Measurements from ENCODE around the gene KRT3. TPM values are rescaled to one million over a fixed set of nuclear protein-coding genes. Genes with fewer than 3 reads are reported as not detected.

Gene KRT3
- total RNA-seq, 1 experiment from 2014 or later: not detected

DNA sequence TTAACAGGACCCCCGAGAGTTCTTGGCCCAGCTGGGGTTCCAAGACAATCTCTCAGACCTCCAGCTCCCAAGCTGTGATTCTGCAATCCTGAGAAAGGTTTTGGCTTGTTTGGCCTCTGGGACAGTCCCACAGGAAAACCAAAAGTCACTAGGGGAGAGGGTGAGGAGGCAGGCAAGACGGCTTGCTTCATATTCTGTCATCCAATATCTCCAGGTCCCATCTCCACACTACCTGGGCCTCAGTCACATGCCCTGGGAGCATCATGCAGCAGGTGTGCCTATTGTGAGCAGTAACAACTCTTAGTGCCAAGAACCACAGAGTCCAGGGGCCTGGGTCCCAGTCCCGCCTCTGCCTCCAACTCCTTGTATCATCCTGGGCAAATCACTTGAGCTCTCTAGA is 36.5 kb upstream of the KRT3 start:
- Histone ChIP-seq H3K27me3 (replicated peaks; ENCODE audit: insufficient read depth, low read depth, low read length, poor library complexity) (no peaks in the 10 kb centered on the region), H3K9me3 (ENCODE audit: low read depth, low read length, poor library complexity, severe bottlenecking) (no peaks in the 10 kb centered on the region), H3K36me3 (ENCODE audit: insufficient read depth, low read length, poor library complexity, severe bottlenecking) (no peaks in the 10 kb centered on the region), H3K4me1 (ENCODE audit: insufficient read depth, low read length, poor library complexity, severe bottlenecking) (no peaks in the 10 kb centered on the region), H3K4me3 (ENCODE audit: low read depth, low read length, poor library complexity, severe bottlenecking) (no peak overlapping the region), H3K27ac (ENCODE audit: low read depth, low read length, poor library complexity, severe bottlenecking) (no peak overlapping the region)
- intact Hi-C loops (cut with micrococcal nuclease; ENCODE audit: unreplicated experiment): no loop called here
- no TSS peak for BruUV-seq (replicated peaks)
- POLR2A ChIA-PET (ENCODE audit: low non-redundant PET): no interaction called here
- DNase-seq (ENCODE audit: low spot score): no peak
- no peak for TF ChIP-seq EZH2 (IDR thresholded peaks at IDR 0.05; ENCODE audit: borderline replicate concordance, low read depth, low read length, poor library complexity, severe bottlenecking)
- TF ChIP-seq, protein P1, sequence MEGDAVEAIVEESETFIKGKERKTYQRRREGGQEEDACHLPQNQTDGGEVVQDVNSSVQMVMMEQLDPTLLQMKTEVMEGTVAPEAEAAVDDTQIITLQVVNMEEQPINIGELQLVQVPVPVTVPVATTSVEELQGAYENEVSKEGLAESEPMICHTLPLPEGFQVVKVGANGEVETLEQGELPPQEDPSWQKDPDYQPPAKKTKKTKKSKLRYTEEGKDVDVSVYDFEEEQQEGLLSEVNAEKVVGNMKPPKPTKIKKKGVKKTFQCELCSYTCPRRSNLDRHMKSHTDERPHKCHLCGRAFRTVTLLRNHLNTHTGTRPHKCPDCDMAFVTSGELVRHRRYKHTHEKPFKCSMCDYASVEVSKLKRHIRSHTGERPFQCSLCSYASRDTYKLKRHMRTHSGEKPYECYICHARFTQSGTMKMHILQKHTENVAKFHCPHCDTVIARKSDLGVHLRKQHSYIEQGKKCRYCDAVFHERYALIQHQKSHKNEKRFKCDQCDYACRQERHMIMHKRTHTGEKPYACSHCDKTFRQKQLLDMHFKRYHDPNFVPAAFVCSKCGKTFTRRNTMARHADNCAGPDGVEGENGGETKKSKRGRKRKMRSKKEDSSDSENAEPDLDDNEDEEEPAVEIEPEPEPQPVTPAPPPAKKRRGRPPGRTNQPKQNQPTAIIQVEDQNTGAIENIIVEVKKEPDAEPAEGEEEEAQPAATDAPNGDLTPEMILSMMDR (conservative IDR thresholded peaks at IDR 0.05; ENCODE audit: low read depth, low read length): no peak
- CTCF ChIA-PET: no interaction called here

DNA sequence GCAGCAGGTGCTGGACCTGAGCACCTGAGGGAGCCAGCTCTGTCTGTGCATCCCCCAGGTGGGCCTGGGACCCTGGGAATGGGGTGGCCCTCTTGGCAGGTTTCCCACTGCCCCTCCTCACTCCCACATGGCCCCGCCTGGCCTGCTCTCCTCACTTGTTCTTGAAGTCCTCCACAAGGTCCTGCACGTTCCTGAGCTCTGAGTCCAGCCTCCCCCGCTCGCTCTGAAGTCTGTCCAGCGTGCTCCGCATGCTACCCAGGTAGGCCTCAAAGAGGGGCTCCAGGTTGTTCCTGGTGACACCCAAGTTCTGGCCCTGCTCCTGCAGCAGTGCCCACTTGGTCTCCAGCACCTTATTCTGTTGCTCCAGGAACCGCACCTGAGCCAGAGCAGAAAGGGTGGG is 35.3 kb upstream of the KRT3 start:
- Histone ChIP-seq H3K27ac (ENCODE audit: low read depth, low read length, poor library complexity, severe bottlenecking) (no peak overlapping the region), H3K36me3 (ENCODE audit: insufficient read depth, low read length, poor library complexity, severe bottlenecking) (no peaks in the 10 kb centered on the region), H3K4me3 (ENCODE audit: low read depth, low read length, poor library complexity, severe bottlenecking) (no peak overlapping the region), H3K27me3 (replicated peaks; ENCODE audit: insufficient read depth, low read depth, low read length, poor library complexity) (no peaks in the 10 kb centered on the region), H3K4me1 (ENCODE audit: insufficient read depth, low read length, poor library complexity, severe bottlenecking) (no peaks in the 10 kb centered on the region), H3K9me3 (ENCODE audit: low read depth, low read length, poor library complexity, severe bottlenecking) (no peaks in the 10 kb centered on the region)
- no peak for DNase-seq (ENCODE audit: low spot score)
- ChIA-PET POLR2A (ENCODE audit: low non-redundant PET) (no interaction called here), CTCF (no interaction called here)
- BruUV-seq (replicated peaks): no TSS peak
- TF ChIP-seq EZH2 (IDR thresholded peaks at IDR 0.05; ENCODE audit: borderline replicate concordance, low read depth, low read length, poor library complexity, severe bottlenecking): no peak
- TF ChIP-seq, protein P1 (conservative IDR thresholded peaks at IDR 0.05; ENCODE audit: low read depth, low read length): no peak
- intact Hi-C loops (cut with micrococcal nuclease; ENCODE audit: unreplicated experiment): no loop called here

DNA sequence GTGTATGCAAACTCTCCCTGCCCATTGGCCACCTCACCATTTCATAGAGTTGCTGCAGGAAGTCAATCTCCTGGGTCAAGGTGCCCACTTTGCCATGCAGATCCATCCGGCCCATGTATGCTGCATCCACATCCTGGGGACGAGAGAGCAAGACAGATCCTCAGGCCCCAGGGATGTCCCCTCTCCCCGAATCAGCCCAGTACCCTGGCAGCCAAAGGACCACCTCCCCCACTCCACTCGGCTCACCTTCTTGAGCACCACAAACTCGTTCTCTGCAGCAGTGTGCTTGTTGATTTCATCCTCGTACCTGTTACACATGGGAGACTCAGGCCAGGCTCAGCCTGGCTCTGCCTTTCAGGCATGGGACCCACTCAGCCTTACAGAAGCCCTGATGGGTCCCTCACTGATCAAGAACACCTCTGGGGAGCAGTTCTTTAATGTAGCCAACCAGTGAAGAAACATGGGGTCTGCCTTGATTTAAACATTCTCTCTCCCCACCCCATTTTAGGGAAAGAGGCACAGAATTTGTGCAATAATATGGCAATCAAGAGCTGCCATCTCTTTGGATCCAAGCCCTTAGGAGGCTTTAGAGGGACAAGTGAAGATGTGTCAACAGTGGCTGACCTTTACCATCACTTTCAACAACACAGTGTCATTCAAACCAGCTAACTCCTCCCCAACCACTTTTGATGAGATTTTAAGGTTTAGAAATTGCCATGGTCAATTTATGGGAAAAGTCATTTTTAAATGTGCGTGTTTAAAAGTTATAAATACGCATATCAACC is 34.3 kb upstream of the KRT3 start:
- H3K9me3 ChIP-seq (ENCODE audit: low read depth, low read length, poor library complexity, severe bottlenecking): no peaks in the 10 kb centered on the region
- intact Hi-C loops (cut with micrococcal nuclease; ENCODE audit: unreplicated experiment): no loop called here

More for the DNA sequence above, 34.3 kb upstream of the KRT3 start:
- CTCF ChIA-PET: no interaction called here
- no peak for DNase-seq (ENCODE audit: low spot score)
- no peaks in the 10 kb centered on the region for H3K36me3 ChIP-seq (ENCODE audit: insufficient read depth, low read length, poor library complexity, severe bottlenecking)
- H3K4me1 ChIP-seq (ENCODE audit: insufficient read depth, low read length, poor library complexity, severe bottlenecking): no peaks in the 10 kb centered on the region
- POLR2A ChIA-PET (ENCODE audit: low non-redundant PET): no interaction called here
- no peaks in the 10 kb centered on the region for H3K27me3 ChIP-seq (replicated peaks; ENCODE audit: insufficient read depth, low read depth, low read length, poor library complexity)
- no peak overlapping the region for H3K27ac ChIP-seq (ENCODE audit: low read depth, low read length, poor library complexity, severe bottlenecking)
- no TSS peak for BruUV-seq (replicated peaks)
- H3K4me3 ChIP-seq (ENCODE audit: low read depth, low read length, poor library complexity, severe bottlenecking): no peak overlapping the region
- TF ChIP-seq, protein P1 (conservative IDR thresholded peaks at IDR 0.05; ENCODE audit: low read depth, low read length): no peak
- no peak for TF ChIP-seq EZH2 (IDR thresholded peaks at IDR 0.05; ENCODE audit: borderline replicate concordance, low read depth, low read length, poor library complexity, severe bottlenecking)
